GM21529 (cell line): ENCODE results near the gene FAM185A.
"Not testable (repeated sequence)": the region's sequence is repeated elsewhere in the genome, so short reads cannot be mapped to it uniquely, and the experiment has no call there.

ENCODE experiments used
- ATAC-seq: cut with Tn5 transposase; IDR thresholded peaks from one replicate; pipeline ENCODE4 v1.9.1; 2021; ENCODE audit not compliant: unreplicated experiment

The FAM185A gene

DNA sequence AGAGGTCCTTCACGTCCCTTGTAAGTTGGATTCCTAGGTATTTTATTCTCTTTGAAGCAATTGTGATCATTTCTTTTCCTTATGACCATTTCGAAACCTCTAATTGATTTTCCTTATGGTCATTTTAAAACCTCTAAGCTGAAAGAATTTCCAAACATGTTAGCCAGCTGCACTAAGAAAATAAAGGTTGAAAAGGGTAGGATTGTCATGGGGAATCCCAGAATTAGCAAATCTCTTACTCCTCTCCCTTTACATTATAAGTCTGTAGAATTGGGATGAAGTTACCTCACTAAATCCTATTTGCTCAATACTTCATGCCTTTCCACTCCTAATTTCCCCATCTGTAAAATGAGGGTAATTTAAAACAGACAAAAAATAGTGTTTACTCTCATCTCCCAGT is 79.5 kb downstream of the FAM185A start:
- no peak for ATAC-seq

DNA sequence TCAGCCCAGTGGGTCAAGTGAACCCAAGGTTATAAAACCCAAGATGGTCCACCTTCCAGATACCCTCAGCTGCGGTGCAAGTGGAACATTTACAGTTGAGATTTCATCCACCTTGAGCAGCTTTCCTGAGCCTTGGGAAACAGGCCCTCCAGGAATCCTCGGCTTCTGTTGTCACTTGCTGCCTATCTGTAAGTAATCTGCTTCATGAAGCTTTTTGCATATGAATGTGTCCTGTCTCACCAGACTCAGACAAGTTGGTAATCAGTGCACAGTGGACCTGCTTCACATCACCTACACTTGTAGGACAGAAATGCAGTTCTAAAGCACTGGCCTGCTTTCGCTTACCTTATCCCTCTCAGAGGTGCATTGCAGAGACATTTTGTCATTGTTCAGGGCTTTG is 80.3 kb downstream of the FAM185A start:
- ATAC-seq, result no peak

DNA sequence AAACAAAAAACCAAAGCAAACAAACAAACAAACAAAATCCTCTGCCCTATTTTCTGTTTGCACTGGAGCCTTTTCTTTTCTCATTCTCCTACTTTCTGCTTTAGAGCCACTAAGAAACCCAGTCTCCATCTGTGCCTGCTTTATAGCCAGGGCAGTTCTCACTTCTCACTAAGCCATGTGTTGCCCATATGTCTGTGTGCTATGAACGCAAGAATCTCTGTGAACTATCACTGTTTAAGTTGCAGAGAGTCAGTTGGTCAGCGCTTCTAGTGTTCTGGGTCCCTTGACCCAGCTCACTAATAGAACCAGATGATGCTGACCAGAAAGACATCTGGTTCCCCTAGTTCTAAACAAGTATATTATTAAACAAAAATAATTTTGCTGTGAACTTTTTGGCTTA is 81.4 kb downstream of the FAM185A start:
- no peak for ATAC-seq

DNA sequence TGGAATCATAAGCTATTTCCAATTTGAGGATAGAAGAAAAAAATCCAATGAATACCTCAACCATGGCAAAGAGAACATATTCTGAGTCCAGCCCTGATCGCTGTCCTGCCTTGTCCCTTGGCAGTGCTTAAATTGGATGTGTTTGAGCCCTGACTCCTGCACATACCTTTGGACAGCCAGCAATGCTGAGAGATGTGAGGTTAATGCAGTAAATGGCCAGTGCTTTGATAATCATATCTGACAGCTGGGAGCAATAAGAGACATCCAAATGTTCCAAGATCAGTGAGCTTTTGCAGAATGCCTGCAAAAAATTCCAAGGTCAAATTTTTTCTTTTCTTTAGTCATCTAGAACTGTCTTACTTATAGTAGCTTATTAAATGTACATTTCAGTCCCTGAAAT is 83.9 kb downstream of the FAM185A start:
- no peak for ATAC-seq

DNA sequence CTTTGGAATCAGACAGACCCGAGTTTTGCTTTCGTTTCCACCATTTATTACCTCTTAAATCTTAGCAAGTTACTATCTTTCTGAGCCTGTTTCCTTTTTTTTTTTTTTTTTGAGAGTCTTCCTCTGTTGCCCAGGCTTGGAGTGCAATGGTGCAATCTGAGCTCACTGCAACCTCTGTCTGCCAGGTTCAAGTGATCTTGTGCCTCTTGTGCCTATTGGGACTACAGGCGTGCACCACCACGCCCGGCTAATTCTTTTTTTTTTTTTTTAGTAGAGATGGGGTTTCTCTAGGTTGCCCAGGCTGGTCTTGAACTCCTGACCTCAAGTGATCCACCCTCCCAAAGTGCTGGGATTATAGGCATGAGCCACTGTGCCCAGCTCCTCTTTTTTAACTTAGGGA is 84.5 kb downstream of the FAM185A start:
- ATAC-seq, result no peak

DNA sequence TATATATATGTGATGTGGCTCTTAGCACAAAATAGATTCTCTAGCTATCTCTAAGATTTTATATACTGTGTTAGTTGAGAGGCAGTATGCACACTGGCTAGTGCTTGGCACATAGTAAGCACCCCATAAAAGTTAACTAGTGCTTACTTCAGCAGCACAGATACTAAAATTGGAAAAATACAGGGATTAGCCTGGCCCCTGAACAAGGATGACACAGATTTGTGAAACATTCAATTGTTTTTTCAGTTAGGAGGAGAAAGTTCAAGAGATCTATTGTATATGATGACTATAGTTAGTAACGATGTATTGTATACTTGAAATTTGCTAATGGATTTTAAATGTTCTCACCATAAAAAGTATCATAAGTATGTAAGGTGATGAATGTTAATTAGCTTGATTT is 85.7 kb downstream of the FAM185A start:
- no peak for ATAC-seq

DNA sequence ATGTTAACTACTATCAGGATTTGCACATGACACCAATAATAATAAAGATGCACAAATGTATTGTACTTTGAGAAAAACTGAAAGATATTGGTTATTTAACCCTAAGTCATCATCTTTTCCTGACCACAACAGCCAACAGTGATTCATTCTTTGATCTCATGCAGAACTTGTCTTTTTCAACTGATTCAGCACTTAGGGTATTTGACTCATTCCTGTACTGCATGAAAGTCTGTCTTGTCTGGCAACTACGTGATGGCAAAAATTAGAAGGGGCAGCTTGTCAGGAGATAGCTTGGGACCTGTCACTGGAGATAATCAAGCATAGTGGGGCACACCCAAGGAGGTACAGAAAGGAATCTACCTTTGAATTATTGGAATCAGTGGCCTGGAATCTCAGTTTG is 86.2 kb downstream of the FAM185A start:
- peak; percentile 90 for ATAC-seq

DNA sequence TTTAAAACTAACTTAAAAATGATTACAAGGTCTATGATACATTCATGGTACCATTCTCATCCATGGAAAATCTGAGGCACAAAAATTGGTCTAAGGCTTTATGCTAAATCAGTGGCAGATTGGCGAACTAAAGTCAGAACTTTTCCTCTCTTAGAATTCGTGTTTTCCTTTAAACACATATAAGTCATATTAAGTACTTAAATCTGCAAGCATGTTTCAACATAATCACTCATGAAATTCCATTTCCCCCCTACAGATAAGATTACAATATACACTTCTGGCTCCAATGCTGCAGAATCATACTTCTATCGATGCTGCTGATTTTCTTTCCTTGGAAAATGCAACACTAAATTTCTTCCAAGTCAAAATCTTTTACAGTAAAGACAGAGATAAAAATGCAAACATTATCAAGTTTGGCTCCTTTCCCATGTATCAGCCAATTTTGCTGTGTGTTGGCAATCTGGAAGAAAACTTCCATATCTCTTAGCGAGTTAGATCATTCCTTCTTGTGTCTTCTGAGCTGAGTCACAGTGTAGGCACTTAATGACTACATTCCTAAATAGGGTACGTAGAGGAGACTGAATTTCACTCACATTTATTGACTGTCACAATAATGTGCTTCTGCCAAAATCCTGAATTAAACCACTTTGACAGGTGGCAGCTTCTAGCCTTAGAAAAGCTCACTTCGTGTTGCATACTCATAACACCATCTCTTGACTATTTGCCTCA is 87.6 kb downstream of the FAM185A start:
- no peak for ATAC-seq

DNA sequence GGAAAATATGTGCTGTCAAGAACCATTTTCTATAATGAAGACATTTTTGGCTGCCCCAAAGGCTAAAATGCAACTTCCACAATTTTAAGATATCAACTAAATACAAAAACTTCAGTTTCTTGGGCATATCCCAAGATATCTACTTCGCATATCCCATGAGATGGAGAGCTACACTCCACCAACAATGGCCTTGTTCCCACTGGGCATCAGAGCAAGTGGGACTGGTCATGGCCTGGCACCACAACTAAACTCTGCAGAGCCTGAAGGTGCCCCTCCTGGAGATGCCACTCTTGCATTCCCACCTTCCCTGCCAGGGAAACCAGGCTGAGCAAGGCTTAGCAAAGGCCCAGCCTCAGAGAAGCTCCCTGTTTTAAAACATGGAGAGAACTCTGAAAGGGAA is 88.2 kb downstream of the FAM185A start:
- no peak for ATAC-seq

DNA sequence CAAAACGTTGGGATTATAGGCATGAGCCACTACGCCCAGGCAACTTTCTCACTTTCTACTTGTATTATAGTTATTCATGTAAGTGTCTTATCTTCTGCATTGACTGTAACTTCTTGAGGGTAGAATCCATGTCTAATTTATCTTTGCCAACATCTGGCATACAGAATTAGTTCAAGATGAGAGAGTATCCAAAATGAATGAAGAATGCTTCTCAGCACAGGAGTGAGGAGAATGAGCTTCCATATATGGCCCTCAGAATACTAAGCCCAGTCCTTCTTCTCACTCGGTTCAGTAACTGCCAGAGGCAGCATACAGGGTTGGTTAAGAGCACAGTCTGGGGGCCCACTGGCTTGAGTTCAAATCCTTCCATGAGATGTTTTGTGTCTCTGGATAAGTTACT is 89.0 kb downstream of the FAM185A start:
- no peak for ATAC-seq

DNA sequence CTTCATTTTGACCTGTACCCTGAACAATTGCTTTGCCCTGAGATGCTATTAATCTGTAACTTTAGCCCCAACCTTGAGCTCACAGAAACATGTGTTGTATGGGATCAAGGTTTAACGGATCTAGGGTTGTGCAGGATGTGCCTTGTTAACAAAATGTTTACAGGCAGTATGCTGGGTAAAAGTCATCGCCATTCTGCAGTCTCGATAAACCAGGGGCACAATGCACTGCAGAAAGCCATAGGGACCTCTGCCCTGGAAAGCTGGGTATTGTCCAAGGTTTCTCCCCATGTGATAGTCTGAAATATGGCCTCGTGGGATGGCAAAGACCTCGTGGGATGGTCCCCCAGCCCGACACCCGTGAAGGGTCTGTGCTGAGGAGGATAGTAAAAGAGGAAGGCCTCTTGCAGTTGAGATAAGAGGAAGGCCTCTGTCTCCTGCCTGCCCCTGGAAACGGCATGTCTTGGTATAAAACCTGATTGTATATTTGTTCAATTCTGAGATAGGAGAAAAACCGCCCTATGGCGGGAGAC is 89.8 kb downstream of the FAM185A start:
- ATAC-seq, result not testable (repeated sequence)

DNA sequence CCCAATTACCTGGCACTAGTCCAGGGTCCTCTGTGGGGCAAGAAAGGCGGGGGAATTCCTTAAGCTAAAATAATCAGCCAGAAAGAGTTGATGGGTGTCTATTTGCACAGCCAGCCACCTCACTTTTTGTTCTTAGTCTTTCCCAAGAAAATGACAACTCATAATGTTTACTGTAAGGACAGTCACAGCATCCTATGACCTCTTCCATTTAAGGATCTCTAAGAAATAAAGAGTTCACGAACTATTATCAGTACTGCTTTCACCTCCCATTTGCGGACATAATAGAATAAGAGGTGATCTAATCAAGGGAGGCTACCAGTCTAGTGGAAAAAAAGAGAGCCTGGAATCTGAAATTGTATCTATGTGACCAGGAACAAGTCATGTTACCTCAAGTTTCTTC is 91.6 kb downstream of the FAM185A start:
- ATAC-seq, result no peak

DNA sequence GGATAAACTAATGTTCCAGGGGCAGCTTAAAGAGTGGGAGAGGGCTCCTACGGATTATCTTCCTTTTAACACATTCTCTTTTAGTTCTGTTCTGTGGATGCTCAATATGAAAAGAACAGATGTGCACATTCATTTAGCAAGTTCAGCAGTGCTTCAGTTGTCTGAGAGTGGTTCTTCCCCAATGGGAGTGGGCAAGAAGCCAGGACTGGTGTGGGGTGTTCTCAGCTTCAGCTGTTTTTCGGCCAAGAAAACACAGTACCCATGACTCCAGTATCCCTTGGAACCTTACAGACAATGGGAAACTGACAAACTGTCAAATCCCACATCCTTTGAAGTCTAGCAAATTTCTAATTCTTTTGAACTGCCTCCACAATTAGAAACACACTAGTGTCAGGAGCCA is 92.5 kb downstream of the FAM185A start:
- ATAC-seq, result no peak

DNA sequence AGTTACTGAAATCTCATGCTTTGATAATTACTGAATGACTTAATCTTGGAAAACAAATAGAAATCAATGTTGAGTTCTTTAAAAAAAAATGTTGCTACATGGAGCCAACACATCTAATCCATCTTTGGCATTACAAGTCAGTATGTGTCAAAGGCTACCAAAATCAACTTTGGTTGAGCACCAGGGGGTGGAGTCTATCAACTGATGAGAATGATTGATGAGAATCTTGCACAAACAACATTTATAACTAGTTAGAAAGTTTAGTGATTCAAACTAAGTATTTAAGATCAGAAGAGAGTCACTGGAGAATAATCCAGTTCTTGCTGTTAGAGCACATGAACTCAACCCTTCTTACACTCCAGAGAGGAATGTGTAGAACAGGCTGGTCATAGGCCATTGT is 93.5 kb downstream of the FAM185A start:
- ATAC-seq, result no peak

DNA sequence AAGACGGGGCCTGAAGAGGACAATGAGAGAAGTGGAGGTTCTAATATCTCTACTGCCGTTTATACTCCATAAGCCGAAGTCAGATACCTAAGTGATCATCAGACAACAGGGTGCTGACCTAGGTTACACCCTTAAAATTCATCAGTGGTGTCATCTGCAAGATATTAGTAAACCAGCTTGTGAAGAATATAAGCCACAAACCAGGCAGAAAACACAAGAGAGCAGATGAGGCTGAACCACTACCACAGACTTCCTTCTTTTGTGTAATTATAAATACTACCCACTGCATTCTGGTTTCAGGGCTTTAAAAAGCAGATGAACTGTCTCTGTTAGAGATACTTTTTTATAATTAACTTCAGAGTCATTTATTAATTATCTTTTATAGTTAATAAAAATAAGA is 95.1 kb downstream of the FAM185A start:
- ATAC-seq, result no peak

DNA sequence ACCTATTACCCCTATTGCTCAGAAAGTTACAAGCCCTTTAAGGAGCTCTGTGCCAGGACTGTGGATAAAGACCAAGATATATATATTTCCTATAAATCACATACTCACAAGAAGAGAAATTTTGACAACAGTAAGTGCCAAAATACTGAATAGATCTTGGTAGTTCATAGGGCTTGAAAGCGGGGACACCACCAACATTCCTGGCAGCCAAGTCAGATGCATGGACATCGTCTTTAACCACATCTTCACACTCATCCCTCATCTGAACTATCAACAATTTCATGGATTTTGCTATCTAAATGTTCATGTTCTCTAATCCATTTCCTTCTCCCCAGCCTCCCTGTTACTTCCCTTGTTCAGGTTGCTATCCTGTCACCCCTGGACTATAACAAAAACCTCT is 96.5 kb downstream of the FAM185A start:
- no peak for ATAC-seq

DNA sequence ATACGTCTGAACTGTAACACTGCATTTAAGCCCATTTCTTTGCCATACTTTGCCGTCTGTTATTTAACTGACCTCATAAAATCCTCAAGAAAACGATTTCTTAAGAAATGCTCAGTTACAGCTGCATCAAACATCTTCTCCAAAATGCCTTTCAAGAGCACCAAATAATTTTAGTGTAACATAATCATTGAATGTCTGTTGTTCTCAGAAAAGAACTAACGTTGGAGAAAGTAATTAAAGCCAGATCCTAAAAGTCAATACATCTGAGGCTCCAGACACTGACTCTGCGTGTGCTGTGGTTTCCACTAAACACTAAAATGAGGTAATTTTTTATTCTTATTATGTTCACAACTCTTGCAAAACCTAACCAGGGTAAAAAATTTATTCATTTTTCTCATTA is 100.3 kb downstream of the FAM185A start:
- ATAC-seq, result no peak

DNA sequence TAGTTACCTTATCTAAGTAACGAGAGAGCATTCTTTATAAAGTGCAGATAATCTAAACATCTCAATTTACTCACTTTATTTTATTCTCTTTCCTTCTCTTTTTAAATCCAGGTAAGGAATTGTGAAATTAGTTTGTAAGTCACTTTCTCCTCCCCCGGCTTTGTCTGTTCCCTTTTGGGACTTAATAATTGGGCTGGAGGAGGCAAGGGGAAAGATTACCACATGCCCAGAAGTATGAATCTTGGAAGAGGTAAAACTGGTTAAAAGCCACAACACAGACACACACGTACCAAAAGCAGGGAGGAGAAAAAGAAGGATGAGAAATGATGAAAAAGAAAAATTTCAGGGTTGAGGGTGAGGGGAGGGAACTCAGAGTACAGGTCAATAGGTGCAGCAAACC is 100.7 kb downstream of the FAM185A start:
- ATAC-seq, result no peak

DNA sequence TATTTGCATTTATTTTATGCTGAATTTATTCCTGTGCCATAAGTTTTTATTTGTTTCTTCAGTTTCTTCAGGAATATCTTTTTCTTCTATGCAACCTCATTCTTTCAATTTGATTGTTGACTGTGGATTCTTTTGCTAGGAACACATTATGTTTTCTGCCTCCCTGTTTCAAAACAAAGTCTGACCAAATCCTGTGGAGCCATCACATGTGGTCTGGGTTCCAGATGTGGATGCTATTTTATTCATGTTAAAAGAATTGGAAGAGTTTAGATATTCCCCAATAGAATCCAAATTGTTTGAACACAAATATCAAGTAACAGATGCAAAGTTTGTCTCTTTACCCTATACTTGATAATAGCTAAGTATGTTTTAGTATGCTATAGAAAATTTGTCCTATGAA is 107.2 kb downstream of the FAM185A start:
- ATAC-seq, result no peak
